Prostate gland (tissue), 2 donors: ENCODE data around the gene NR1D1.

Source experiments
- CTCF ChIP-seq, 4 experiments: fragments of 200-600 bp in 2 of 4; fragments of 450-650 bp in 2 of 4; sonication (generic) in 2 of 4; IDR thresholded peaks; 1 replicate in 3 of 4; 2 replicates in 1 of 4; pipeline ENCODE4 v1.5.1; 2016 to 2019; ENCODE audit warnings: antibody characterized with exemption in 4 of 4, mild to moderate bottlenecking in 2 of 4, moderate library complexity in 2 of 4
- POLR2A ChIP-seq: fragments of 450-650 bp; IDR thresholded peaks from one replicate; pipeline ENCODE4 v1.6.1; 2016; ENCODE audit warnings: antibody characterized with exemption, mild to moderate bottlenecking
- POLR2AphosphoS5 ChIP-seq: sonication (generic); formaldehyde crosslinking; IDR thresholded peaks from one replicate; pipeline ENCODE4 v1.6.1; 2017; ENCODE audit warnings: antibody characterized with exemption

- no peak for TF ChIP-seq CTCF (IDR thresholded peaks at IDR 0.05)
- no peak for TF ChIP-seq POLR2A
- TF ChIP-seq POLR2AphosphoS5 = no peak
These were observed 32.2 kb downstream of the NR1D1 start for GRCh38 chr17:40068129-40068581.
